ENCODE measurements around the gene HPDL.

DNA sequence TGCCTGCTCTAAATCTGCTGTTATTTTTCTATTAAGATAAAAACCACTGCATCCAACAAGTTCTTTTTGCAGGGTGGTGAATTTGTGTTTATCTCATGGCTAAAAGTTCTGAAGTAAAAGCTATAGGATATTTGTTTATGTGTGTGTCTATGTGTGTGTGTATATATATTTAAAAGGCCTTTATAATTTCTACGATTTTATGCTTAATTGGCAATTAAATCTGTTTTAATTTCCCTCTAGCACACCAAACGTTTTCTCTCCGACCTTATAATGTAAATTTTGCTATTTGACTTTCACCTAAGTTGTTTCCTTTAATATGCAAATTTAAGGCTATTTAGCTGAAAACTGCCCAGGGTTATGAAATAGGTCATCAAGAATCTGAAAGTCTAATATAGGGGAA, 19.8 kb upstream of the HPDL start:
- TF ChIP-seq CTCF (IDR thresholded peaks at IDR 0.05; ENCODE audit: poor library complexity), result no peak
- no peak for TF ChIP-seq EZH2phosphoT487 (IDR thresholded peaks at IDR 0.05; ENCODE audit: low read depth, severe bottlenecking, unreplicated experiment)

All from hepatocyte (in vitro differentiated cells).